HCT116 (cell line): Measurements from ENCODE around the gene CHN1. TPM values are rescaled to one million over a fixed set of nuclear protein-coding genes. Genes with fewer than 3 reads are reported as not detected.

Experiments used
- ATAC-seq: fragments of 200-7000 bp; cut with Tn5 transposase; 2 replicates; pipeline ENCODE4 v1.9.1; 2020; ENCODE audit warnings: mild to moderate bottlenecking, moderate library complexity
- BruUV-seq: library from RNA; stranded (reverse); fragments of 400-500 nt; replicated peaks from 2 replicates; lab custom pipeline; 2021; lab: Mats Ljungman, UMichigan
- CTCF ChIA-PET: fragments of 300-600 bp; sonication (Branson Sonifier 250); formaldehyde crosslinking; loops from one replicate; lab custom pipeline; 2021; ENCODE audit warnings: antibody characterized with exemption; lab: Charles Lee
- POLR2A ChIA-PET: fragments of 300-600, 350-600 bp; sonication (Branson Sonifier 250); formaldehyde crosslinking; loops from one replicate; lab custom pipeline; 2021; ENCODE audit warnings: antibody characterized with exemption; lab: Charles Lee
- RAD21 ChIA-PET, 2 experiments: fragments of 300-600 bp; sonication (Branson Sonifier 250); formaldehyde crosslinking; loops; one replicate each; lab custom pipeline; 2023; ENCODE audit warnings: low total read pairs in 2 of 2; ENCODE audit not compliant: uncharacterized antibody in 2 of 2, unreplicated experiment in 2 of 2, low non-redundant PET in 1 of 2; lab: Charles Lee
- DNase-seq: peaks from one replicate; pipeline ENCODE4 v3.0.0-alpha.2; 2010; ENCODE audit warnings: low read depth, low spot score
- H2AFZ ChIP-seq: fragments of 200-600 bp; shearing (Covaris generic), sonication (generic); 2 replicates; pipeline ENCODE4 v1.6.1; 2017; ENCODE audit warnings: low read depth, mixed run types, mixed read lengths, antibody characterized with exemption, low read length; ENCODE audit not compliant: poor library complexity, severe bottlenecking
- H3K27ac ChIP-seq: 2 replicates; pipeline ENCODE4 v1.5.1; 2012; ENCODE audit warnings: low read depth, low read length
- H3K27me3 ChIP-seq: fragments of 200-600 bp; sonication (generic); 2 replicates; pipeline ENCODE4 v1.6.1; 2016; ENCODE audit warnings: mixed run types, low read length, mixed read lengths; ENCODE audit not compliant: insufficient read depth
- H3K36me3 ChIP-seq, 2 experiments: fragments of 200-500 bp in 1 of 2; fragments of 200-600 bp in 1 of 2; sonication (Bioruptor generic) in 1 of 2; sonication (generic) in 1 of 2; 2 replicates each; pipeline versions ENCODE4 v1.5.1 to v1.6.1; 2014 to 2016; ENCODE audit warnings: low read length in 2 of 2, inconsistent platforms in 1 of 2, mixed read lengths in 1 of 2, mixed run types in 1 of 2; ENCODE audit not compliant: insufficient read depth in 2 of 2, control insufficient read depth in 1 of 2
- H3K4me1 ChIP-seq, 2 experiments: fragments of 200-600 bp in 1 of 2; sonication (generic) in 1 of 2; 2 replicates each; pipeline versions ENCODE4 v1.5.1 to v1.6.1; 2012 to 2017; ENCODE audit warnings: low read length in 2 of 2, inconsistent platforms in 1 of 2, mild to moderate bottlenecking in 1 of 2, mixed read lengths in 1 of 2, mixed run types in 1 of 2, moderate library complexity in 1 of 2; ENCODE audit not compliant: insufficient read depth in 2 of 2, control insufficient read depth in 1 of 2
- H3K4me2 ChIP-seq: fragments of 200-600 bp; sonication (generic); 2 replicates; pipeline ENCODE4 v1.6.1; 2017; ENCODE audit warnings: mixed run types, low read length, mixed read lengths
- H3K4me3 ChIP-seq, 2 experiments: fragments of 200-600 bp in 1 of 2; sonication (generic) in 1 of 2; replicated peaks in 1 of 2; 2 replicates each; pipeline ENCODE4 v1.5.1; 2011 to 2016; ENCODE audit warnings: low read length in 2 of 2, control low read depth in 1 of 2, low read depth in 1 of 2, mild to moderate bottlenecking in 1 of 2, mixed read lengths in 1 of 2, mixed run types in 1 of 2
- H3K79me2 ChIP-seq: fragments of 200-600 bp; sonication (generic); 2 replicates; pipeline ENCODE4 v1.6.1; 2017; ENCODE audit warnings: mild to moderate bottlenecking, mixed run types, low read length, moderate library complexity, mixed read lengths; ENCODE audit not compliant: insufficient read depth
- H3K9ac ChIP-seq: fragments of 200-600 bp; sonication (generic); 2 replicates; pipeline ENCODE4 v1.6.1; 2016; ENCODE audit warnings: low read length, mixed read lengths
- H3K9me2 ChIP-seq: fragments of 200-600 bp; sonication (generic), shearing (Covaris generic); 2 replicates; pipeline ENCODE4 v1.6.1; 2017; ENCODE audit warnings: mixed run types, mild to moderate bottlenecking, moderate library complexity; ENCODE audit not compliant: insufficient read depth
- H3K9me3 ChIP-seq, 2 experiments: fragments of 200-500 bp in 1 of 2; fragments of 200-600 bp in 1 of 2; sonication (Bioruptor generic) in 1 of 2; sonication (generic) in 1 of 2; 2 replicates each; pipeline ENCODE4 v1.6.1; 2014 to 2017; ENCODE audit warnings: low read length in 2 of 2, mixed read lengths in 2 of 2, inconsistent platforms in 1 of 2, low read depth in 1 of 2, mild to moderate bottlenecking in 1 of 2, mixed run types in 1 of 2, moderate library complexity in 1 of 2; ENCODE audit not compliant: control insufficient read depth in 1 of 2, insufficient read depth in 1 of 2
- H4K20me1 ChIP-seq: fragments of 200-600 bp; sonication (generic), shearing (Covaris generic); 2 replicates; pipeline ENCODE4 v1.6.1; 2017; ENCODE audit warnings: mixed run types, mild to moderate bottlenecking, moderate library complexity; ENCODE audit not compliant: insufficient read depth
- CBX3 ChIP-seq: IDR thresholded peaks from 2 replicates; pipeline ENCODE4 v1.6.1; 2012; ENCODE audit warnings: low read depth
- EGR1 ChIP-seq: IDR thresholded peaks from 2 replicates; pipeline ENCODE4 v1.6.1; 2012; ENCODE audit warnings: low read depth
- ELF1 ChIP-seq: IDR thresholded peaks from 2 replicates; pipeline ENCODE4 v1.6.1; 2012; ENCODE audit warnings: low read depth, borderline replicate concordance
- EZH2 ChIP-seq: fragments of 200-600 bp; sonication (generic); IDR thresholded peaks from 2 replicates; pipeline ENCODE4 v1.6.1; 2017; ENCODE audit warnings: antibody characterized with exemption, mixed run types
- EZH2phosphoT487 ChIP-seq: fragments of 200-600 bp; IDR thresholded peaks from 2 replicates; pipeline ENCODE4 v1.6.1; 2018; ENCODE audit warnings: antibody characterized with exemption, borderline replicate concordance
- FOSL1 ChIP-seq: IDR thresholded peaks from 2 replicates; pipeline ENCODE4 v1.6.1; 2012; ENCODE audit warnings: low read depth
- JUND ChIP-seq: IDR thresholded peaks from 2 replicates; pipeline ENCODE4 v1.6.1; 2012
- POLR2A ChIP-seq: IDR thresholded peaks from 2 replicates; pipeline ENCODE4 v1.7.0; 2011; ENCODE audit warnings: borderline replicate concordance; ENCODE audit not compliant: insufficient read depth, insufficient read length; ENCODE audit errors: extremely low read depth
- RAD21 ChIP-seq: IDR thresholded peaks from 2 replicates; pipeline ENCODE4 v1.6.1; 2012; ENCODE audit warnings: low read depth, mild to moderate bottlenecking
- SIN3A ChIP-seq: IDR thresholded peaks from 2 replicates; pipeline ENCODE4 v1.6.1; 2012; ENCODE audit warnings: low read depth
- SP1 ChIP-seq: IDR thresholded peaks from 2 replicates; pipeline ENCODE4 v1.6.1; 2012; ENCODE audit warnings: low read depth
- TCF7L2 ChIP-seq: IDR thresholded peaks from 2 replicates; pipeline ENCODE4 v1.7.0; 2011; ENCODE audit warnings: borderline replicate concordance, inconsistent platforms; ENCODE audit not compliant: insufficient read depth, insufficient read length; ENCODE audit errors: extremely low read depth
- YY1 ChIP-seq: IDR thresholded peaks from 2 replicates; pipeline ENCODE4 v1.6.1; 2011; ENCODE audit warnings: low read length, low read depth, moderate library complexity, mild to moderate bottlenecking; ENCODE audit not compliant: insufficient replicate concordance; ENCODE audit errors: extremely low read depth
- ZFX ChIP-seq: fragments of 450-650 bp; IDR thresholded peaks from 2 replicates; pipeline ENCODE4 v1.6.1; 2017
- ZNF274 ChIP-seq: fragments of 200-500 bp; sonication (Bioruptor generic); IDR thresholded peaks from 2 replicates; pipeline ENCODE4 v1.6.1; 2014; ENCODE audit warnings: mild to moderate bottlenecking, low read depth, low read length, inconsistent platforms
- intact Hi-C: fragments of 100-400 bp; cut with micrococcal nuclease; formaldehyde crosslinking; loops from 2 replicates; pipeline ENCODE4 v1.10.0; 2022
- total RNA-seq: library from RNA; stranded (reverse); gene quantifications from one replicate; pipeline ENCODE4 v1.2.1, GENCODE V29; 2021; ENCODE audit not compliant: unreplicated experiment
- TF ChIP-seq, protein P1 (sequence below): IDR thresholded peaks from 2 replicates; pipeline ENCODE4 v1.6.1; 2011; ENCODE audit warnings: mild to moderate bottlenecking, low read length, moderate library complexity; ENCODE audit not compliant: insufficient replicate concordance; ENCODE audit errors: extremely low read depth
- TF ChIP-seq, protein P2 (sequence below): IDR thresholded peaks from 2 replicates; pipeline ENCODE4 v1.6.1; 2012; ENCODE audit warnings: low read depth
- TF ChIP-seq, protein P3 (sequence below), 3 experiments: fragments of 200-600 bp in 1 of 3; sonication (generic) in 1 of 3; IDR thresholded peaks in 2 of 3; conservative IDR thresholded peaks in 1 of 3; 2 replicates each; pipeline ENCODE4 v1.5.1; 2012 to 2017; ENCODE audit warnings: low read depth in 2 of 3, low read length in 2 of 3, antibody characterized with exemption in 1 of 3, borderline replicate concordance in 1 of 3, control low read depth in 1 of 3, mild to moderate bottlenecking in 1 of 3, mixed read lengths in 1 of 3, mixed run types in 1 of 3, moderate library complexity in 1 of 3; ENCODE audit not compliant: insufficient read depth in 1 of 3
- TF ChIP-seq, protein P4 (sequence below): IDR thresholded peaks from 2 replicates; pipeline ENCODE4 v1.6.1; 2012
- TF ChIP-seq, protein P5 (sequence below): IDR thresholded peaks from 2 replicates; pipeline ENCODE4 v1.6.1; 2012

The CHN1 gene
- total RNA-seq, 1 experiment from 2014 or later = 3.6 TPM

DNA sequence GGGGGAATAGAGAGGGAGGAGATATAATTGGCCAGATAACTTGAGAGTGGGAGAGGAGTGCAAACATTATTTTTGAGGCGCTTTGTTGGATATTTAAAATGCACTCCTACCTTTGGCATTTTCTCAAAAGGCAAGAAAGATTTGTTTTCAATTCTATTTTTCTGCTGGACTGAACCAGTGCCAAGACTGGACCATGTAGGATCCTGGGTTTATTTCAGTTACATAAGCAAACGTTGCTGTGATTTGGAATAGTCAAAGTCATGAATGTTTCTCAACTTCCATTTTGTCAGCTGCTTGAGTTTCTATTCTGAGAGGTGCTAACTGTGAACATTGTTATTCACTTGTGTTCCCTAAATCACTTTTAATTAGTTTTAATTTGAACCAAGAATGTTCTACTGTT lies 232.0 kb downstream of the CHN1 start:
- BruUV-seq = no TSS peak
- no peak overlapping the region for H3K27ac ChIP-seq

More for the DNA sequence above, 232.0 kb downstream of the CHN1 start:
- Histone ChIP-seq H3K4me1 (peaks cover 0 to 12% of the 10 kb centered on the region in 2 experiments; a peak in 2 of 4 replicates), H4K20me1 (no peaks in the 10 kb centered on the region), H3K9me2 (no peaks in the 10 kb centered on the region), H3K27me3 (no peaks in the 10 kb centered on the region), H3K36me3 (no peaks in the 10 kb centered on the region), H3K9me3 (no peaks in the 10 kb centered on the region), H2AFZ (no peak overlapping the region), H3K4me3 (no peak overlapping the region), H3K9ac (no peak overlapping the region), H3K4me2 (no peak overlapping the region), H3K79me2 (no peaks in the 10 kb centered on the region)
- TF ChIP-seq JUND (no peak), FOSL1 (no peak), ELF1 (no peak), EGR1 (no peak), SP1 (no peak), EZH2phosphoT487 (no peak), CBX3 (no peak), EZH2 (no peak), SIN3A (no peak), YY1 (no peak), RAD21 (no peak), TCF7L2 (no peak), POLR2A (no peak), ZFX (no peak), ZNF274 (no peak)
- TF ChIP-seq, protein P1, sequence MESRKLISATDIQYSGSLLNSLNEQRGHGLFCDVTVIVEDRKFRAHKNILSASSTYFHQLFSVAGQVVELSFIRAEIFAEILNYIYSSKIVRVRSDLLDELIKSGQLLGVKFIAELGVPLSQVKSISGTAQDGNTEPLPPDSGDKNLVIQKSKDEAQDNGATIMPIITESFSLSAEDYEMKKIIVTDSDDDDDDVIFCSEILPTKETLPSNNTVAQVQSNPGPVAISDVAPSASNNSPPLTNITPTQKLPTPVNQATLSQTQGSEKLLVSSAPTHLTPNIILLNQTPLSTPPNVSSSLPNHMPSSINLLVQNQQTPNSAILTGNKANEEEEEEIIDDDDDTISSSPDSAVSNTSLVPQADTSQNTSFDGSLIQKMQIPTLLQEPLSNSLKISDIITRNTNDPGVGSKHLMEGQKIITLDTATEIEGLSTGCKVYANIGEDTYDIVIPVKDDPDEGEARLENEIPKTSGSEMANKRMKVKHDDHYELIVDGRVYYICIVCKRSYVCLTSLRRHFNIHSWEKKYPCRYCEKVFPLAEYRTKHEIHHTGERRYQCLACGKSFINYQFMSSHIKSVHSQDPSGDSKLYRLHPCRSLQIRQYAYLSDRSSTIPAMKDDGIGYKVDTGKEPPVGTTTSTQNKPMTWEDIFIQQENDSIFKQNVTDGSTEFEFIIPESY = no peak
- TF ChIP-seq, protein P2, sequence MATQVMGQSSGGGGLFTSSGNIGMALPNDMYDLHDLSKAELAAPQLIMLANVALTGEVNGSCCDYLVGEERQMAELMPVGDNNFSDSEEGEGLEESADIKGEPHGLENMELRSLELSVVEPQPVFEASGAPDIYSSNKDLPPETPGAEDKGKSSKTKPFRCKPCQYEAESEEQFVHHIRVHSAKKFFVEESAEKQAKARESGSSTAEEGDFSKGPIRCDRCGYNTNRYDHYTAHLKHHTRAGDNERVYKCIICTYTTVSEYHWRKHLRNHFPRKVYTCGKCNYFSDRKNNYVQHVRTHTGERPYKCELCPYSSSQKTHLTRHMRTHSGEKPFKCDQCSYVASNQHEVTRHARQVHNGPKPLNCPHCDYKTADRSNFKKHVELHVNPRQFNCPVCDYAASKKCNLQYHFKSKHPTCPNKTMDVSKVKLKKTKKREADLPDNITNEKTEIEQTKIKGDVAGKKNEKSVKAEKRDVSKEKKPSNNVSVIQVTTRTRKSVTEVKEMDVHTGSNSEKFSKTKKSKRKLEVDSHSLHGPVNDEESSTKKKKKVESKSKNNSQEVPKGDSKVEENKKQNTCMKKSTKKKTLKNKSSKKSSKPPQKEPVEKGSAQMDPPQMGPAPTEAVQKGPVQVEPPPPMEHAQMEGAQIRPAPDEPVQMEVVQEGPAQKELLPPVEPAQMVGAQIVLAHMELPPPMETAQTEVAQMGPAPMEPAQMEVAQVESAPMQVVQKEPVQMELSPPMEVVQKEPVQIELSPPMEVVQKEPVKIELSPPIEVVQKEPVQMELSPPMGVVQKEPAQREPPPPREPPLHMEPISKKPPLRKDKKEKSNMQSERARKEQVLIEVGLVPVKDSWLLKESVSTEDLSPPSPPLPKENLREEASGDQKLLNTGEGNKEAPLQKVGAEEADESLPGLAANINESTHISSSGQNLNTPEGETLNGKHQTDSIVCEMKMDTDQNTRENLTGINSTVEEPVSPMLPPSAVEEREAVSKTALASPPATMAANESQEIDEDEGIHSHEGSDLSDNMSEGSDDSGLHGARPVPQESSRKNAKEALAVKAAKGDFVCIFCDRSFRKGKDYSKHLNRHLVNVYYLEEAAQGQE = no peak
- TF ChIP-seq, protein P3, sequence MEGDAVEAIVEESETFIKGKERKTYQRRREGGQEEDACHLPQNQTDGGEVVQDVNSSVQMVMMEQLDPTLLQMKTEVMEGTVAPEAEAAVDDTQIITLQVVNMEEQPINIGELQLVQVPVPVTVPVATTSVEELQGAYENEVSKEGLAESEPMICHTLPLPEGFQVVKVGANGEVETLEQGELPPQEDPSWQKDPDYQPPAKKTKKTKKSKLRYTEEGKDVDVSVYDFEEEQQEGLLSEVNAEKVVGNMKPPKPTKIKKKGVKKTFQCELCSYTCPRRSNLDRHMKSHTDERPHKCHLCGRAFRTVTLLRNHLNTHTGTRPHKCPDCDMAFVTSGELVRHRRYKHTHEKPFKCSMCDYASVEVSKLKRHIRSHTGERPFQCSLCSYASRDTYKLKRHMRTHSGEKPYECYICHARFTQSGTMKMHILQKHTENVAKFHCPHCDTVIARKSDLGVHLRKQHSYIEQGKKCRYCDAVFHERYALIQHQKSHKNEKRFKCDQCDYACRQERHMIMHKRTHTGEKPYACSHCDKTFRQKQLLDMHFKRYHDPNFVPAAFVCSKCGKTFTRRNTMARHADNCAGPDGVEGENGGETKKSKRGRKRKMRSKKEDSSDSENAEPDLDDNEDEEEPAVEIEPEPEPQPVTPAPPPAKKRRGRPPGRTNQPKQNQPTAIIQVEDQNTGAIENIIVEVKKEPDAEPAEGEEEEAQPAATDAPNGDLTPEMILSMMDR (IDR thresholded peaks at IDR 0.05 in 2 of 3, conservative IDR thresholded peaks at IDR 0.05 in 1 of 3; ENCODE audit: borderline replicate concordance in 1 of 3, insufficient read depth in 1 of 3, low read depth in 2 of 3, low read length in 2 of 3) = no peak
- TF ChIP-seq, protein P4, sequence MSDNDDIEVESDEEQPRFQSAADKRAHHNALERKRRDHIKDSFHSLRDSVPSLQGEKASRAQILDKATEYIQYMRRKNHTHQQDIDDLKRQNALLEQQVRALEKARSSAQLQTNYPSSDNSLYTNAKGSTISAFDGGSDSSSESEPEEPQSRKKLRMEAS = no peak
- TF ChIP-seq, protein P5, sequence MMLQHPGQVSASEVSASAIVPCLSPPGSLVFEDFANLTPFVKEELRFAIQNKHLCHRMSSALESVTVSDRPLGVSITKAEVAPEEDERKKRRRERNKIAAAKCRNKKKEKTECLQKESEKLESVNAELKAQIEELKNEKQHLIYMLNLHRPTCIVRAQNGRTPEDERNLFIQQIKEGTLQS = no peak
- RAD21 ChIA-PET = no interaction called here
- POLR2A ChIA-PET = no interaction called here
- intact Hi-C loops = loop anchor here (5.0 kb wide), 1 partner anchor 1324 kb away; the partner anchor contains the start of gene HOXD12
- CTCF ChIA-PET = interaction anchor here (1.3 to 4.2 kb wide), 3 partner anchors 24 to 218 kb away, joined by 4 to 118 read pairs (median 25); no protein-coding TSS in a partner anchor
- DNase-seq = no peak
- no peak for ATAC-seq
